OCI-M2 (cell line): ENCODE results near the gene THSD7B.

Experiments
- DNase-seq: peaks from one replicate; lab custom pipeline; 2025; ENCODE audit not compliant: unreplicated experiment; lab: John Stamatoyannopoulos, UW

Gene THSD7B

DNA sequence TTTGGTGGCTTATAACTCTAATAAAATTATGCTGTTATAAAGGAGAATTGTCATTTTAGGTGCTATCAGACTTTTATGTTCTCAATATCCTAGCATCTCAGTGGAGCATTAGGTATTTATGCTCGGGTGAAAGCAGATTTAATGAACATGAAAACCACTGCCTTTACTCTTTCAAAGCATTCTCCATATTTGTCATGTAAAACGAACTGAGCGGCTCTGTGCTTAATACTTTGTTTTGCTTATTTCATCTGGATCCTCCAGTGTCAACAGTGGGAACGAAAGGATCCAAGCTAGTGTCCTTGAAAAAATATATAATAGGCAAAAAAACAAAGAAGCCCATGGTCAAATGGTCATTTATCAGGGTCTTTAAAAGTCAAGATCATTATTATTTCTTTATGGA is 53.5 kb downstream of the THSD7B start:
- no peak for DNase-seq

DNA sequence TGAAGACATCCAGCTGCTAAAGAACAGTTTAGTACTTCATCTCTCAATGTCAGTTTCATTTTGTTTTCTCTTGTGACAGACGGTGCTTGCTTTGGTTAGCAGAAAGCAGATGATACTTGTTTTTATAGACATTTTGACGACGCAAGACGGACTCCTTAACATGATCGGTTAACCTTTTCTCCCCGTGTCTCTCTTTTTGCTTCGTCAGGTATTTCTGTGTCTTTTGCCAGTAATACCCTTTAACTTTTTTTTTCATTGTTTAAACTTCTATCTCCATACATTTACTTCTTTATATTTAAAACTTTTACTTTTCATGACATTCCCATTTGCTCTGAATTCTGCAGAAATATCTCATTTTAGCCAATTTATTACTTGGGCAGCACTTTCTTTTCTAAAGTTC is 57.9 kb downstream of the THSD7B start:
- no peak for DNase-seq

DNA sequence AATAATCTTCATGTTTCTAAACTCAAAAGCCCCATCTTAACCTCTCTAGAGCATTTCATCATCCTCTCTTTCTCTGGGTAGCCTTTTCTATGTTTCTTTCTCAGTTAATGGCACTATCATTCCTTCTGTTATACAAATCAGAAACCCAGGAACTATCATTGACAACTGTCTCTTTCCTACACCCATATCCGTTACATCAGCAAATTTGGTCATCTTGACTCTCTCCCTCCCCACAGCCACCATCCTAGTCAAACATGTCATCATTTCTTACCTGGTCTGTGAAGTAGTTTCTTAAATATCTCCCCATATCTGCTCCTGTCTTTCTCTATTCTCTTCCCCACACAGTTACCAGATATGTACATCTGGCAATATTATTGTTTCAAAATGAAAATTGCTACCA is 62.8 kb downstream of the THSD7B start:
- DNase-seq: no peak

DNA sequence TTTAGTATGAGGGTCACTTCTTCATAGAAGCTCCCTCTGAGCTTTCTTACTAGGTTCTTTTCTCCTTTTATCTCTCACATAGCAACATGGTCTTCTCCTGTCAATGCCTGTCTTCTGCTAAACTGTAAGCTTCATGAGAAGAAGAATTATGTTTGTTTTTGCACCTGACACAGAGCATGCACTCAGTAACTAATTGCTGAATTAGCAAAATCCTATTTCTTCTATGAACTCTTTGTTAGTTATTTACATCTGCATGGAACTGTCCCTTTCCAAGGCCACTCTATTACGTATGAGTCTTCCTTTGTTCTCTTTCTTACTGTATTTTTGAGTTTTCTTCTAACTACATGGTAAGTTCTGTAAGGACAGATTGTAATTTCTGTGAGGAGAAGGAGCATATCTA is 63.4 kb downstream of the THSD7B start:
- no peak for DNase-seq

DNA sequence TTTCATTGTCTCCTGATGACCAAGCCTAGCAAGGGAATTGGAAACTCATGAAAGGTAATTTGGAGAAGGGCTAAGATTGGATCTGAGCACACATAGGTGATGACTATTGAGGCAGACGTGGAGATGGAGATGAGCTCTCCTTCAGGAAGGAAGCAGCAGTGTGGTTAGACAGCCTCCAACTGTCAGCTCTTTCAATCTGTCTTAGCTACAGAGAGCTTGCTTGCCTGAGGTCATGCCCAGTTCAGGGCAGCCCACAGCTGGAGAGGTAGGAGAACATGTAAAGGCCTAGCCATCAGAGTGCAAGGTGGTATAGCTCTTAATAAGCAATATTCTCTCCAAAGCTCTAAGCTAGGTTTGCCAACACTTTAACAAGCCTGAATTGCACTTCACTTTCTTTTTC is 79.2 kb downstream of the THSD7B start:
- no peak for DNase-seq

DNA sequence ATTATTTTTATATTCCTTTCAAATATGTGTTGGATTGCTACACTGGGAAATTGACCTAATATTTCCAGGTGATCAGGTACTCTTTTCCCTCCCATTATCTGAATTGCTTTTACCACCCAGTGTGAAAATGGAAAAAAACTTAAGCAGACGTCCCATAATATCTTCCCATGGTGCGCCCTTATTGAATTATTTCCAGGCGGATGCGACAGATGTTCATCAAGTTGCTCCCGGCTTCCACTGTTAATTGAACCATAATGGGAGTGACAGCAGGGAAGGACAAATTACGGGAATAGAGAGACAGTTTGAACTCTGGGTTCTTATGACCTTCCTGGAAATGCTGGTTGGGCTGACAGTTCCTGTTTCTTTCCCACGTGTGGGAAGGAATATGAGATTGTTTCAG is 93.3 kb downstream of the THSD7B start:
- no peak for DNase-seq

DNA sequence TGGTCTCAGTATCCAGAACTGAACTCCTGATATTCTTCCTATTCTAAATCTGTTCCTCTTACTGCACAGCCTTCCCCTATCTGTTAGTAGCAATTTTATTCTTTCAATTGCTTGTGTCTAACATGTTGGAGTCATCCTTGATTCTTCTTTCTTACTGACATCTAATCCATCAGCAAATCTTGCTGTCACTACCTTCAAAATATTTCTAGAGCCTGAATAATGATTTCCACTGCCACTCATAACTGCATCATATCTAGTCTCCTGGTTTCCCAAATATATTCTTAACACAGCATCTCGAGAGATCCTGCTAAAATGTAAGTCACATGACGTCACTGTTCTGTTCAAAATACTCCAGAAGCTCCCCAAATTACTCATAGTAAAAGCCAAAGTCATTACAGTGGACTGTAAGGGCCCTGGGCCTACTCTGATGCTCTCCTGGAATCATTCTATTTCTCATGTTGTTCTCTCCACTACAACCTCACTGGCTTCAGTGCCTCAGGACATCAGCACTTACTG is 95.2 kb downstream of the THSD7B start:
- no peak for DNase-seq

DNA sequence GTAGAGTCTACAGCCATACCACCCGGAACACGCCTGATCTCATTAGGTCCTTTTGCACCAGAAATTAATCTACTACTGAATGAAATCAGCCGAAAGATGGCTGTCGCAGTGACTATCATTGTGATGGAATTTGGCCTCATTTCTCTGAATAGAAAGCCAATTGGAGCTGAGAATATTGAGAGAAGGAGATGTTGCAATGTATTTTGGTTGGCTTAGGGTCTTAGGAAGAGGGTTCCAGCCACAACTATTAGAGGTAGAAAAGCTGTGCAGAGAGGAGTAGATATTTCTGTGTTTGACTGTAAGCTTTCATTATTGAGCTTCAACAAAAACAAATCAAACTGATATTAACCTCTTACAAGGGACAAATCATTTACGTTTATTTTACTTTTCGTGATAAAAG is 98.1 kb downstream of the THSD7B start:
- DNase-seq: no peak

DNA sequence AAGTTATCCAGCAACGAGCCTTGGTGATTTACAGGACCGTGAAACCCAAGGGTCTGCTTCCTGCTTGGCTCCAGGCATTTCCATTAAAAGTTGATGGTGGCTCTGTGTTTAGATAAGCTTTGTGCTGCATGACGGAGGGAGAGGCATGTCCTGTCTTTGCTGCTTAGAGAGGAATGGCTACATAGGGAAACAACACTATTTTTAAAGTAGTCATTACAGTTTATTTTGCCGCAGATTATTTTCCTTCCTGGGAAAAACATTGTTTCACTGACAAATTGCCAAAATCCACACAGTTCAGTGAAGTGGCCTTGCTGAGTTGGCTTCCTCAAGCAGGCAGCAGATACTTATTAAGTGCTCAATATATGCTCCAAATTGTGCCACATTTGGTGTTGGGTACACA is 98.5 kb downstream of the THSD7B start:
- no peak for DNase-seq

DNA sequence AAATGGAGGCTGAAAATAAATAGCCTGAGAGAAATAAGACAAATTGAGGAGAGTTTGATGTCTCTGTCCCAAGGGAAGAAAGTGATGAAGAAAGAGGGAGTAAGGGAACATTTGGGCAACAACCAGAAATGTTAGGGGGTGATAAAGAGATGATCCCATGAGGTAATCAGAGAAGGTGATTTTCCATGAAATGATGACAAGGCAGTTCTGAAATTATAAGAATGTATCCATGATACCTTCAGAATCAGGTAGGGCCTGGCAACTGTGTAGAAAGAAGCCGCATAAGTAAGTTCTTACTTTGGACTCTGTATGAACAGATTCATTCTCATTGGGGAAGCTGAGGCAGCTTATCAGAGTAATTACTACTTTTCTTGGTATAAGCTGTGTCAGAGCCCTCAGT is 106.1 kb downstream of the THSD7B start:
- DNase-seq: no peak

DNA sequence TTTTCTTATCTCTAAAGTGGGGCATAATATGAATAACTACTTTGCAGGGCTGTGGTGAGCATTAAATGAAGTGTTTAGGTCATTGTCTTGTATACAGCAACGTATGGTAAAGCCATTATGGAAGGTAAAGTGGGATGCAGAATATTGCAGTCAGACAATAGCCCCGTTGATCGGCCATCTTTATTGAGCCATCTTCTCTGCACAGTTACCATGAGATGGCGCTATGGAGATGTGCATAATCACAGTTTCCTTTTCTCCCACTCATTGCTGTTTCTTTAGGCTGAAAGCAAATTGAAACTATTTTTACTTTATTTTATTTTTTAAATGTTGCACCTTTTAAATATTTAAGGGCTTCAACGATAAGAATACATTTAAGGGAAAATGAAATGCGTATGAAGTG is 108.9 kb downstream of the THSD7B start:
- DNase-seq: no peak

DNA sequence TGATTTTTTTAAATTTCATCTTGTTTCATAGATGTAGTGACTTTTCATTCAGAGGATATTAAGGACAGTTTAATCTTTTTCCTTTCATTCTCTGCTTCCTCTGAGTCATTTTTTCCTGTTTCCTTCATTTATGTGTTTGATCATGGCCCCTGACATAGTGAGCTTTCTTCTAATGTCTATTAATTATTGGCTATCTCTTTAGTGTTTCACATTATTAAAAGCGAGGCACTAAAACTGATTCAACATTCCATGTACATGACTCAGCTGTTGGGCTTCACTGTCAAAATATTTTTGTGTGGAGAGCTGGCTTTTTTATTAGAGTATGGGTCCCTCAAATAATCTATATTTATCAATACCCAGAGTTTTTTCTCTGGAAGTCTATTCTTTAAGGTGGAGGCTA is 125.8 kb downstream of the THSD7B start:
- no peak for DNase-seq

DNA sequence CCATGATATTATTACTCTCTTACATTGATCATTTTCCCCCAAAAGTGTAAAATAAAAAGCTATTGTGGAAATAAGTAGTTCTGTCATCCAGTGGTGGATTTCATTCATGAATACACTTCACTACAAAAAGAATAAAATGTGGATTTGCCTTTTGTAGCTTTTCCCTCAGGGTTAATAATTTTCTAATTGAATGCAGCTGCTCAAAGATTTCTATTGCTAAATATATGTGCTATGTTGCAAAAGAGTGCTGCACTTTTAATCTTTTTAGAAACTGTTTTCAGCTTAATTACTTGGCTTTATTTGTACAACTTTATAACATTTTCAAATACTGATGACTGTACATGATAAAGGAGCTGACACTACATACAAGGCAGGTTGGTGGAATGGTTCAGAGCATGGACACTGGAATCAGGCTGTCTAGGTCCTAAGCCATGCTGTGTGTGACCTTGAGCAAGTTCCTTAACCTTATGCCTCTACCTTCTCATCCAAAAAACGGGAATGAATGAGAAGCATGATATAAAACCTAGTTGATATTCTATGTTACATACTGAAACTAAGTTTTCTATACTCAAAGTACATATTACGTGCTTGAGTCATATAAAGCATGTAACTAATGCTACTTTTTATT is 128.8 kb downstream of the THSD7B start:
- no peak for DNase-seq

DNA sequence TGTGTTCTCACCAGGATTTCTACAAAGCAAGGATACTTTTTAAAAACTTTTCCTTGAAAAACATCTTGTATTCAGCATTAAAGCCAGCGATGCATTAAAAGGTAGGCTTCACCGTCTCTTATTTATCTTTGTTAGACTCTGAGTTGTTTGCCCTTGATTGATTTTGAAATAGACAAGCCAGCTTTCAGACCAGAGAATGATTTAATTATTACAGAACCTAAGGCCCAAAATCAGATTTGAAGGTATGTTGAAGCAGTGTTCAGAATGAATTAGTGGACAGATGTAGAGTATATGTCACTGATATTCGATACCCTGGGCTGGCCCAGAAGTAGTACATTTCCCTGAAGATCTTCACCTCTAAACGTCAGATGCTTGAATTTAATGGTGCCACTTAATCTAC is 136.4 kb downstream of the THSD7B start:
- DNase-seq: no peak

DNA sequence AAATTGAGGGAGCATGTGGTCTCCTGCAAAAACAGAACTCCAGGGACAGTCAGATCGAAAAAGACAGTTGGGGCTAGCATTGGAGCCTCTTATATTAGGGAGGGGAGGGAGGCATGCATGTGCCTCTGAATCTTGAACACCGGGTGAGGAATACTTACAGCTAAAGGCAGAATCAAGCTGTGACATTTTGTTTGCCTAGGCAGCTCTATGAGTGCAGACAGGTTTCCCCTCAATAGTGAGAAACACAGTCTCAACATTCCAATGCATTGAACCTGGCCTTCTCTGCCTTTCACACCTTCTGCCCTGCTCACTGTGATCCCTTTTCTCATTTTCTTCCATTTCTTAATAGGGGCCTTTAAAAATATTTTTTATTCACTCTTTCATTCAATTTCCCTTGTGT is 140.4 kb downstream of the THSD7B start:
- no peak for DNase-seq

DNA sequence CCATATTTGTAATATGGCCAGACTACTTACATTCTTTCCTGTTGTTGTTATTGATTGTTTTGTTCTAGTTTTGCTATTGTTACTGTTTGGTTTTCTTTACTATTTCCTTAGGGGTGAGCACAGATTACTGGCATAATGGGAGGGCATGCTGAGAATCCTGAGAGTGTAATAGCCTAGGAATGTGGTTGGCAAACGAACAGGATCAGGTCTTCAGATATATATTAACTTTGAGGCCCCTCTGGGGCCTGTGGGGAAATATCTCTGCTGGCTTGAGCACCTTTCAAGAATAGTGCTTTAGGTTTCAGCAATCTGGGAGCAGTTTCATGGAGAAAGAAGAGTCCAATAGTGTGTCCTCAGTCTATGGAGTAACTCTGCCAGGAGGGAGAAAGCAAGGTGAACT is 144.4 kb downstream of the THSD7B start:
- no peak for DNase-seq

DNA sequence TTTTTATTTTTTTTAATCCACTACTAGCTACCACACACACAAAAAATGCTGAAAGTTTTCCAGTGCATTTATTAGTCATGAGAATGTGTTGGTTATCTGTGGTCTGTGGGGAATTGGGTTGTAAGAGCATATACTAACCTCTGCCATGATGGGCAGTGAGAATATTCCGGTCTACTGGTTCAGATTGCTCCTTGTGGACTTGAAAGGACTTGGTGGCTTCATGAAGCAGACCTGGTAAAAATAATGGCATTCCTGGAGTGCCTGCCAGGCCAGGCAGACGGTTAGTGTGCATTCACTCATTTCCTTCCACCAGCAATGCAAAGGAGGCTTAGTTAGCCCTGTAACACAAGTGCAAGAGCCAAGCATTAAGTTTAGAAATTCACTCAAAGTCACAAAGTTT is 150.8 kb downstream of the THSD7B start:
- DNase-seq: no peak

DNA sequence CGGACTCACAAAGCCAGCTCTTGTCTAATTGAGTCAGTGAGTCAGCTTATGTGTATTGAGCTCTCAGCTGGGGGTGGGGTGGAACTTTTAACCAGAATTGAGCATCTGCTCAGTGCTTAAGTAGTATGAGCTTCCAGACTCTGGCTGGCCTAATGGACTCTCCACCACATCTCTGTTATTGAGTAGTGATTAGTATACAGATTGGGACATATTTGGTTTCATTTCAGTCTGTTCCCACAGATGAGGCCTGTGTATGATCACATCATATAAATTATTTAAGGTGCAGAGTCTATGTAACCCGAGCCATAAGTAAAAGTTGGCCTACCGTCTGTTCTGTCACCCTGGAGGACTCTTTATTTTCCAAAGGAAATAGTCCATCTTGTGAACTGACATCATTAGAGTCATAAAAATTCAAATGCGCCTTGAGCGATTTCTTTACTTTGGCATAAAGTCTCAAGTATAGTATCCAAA is 152.1 kb downstream of the THSD7B start:
- no peak for DNase-seq

DNA sequence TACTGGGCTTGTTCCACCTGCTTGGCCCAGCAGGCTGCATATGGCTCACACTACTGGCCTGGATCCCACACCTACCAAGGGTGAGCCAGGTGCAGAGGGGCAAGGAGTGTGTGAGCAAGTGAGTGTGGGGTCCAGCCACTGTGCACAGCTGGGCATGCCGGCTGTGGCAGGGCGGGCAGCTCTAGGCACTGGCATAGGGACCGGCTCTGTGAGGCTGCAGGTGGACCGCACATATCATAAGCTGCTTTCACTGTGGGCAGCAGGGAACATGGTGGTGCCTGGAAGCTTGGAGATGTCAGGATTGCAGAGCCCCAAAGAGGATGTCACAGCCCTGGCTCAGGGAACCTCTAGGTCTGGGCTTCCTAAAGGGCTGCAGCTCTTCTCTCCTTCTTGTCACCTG is 154.3 kb downstream of the THSD7B start:
- no peak for DNase-seq

DNA sequence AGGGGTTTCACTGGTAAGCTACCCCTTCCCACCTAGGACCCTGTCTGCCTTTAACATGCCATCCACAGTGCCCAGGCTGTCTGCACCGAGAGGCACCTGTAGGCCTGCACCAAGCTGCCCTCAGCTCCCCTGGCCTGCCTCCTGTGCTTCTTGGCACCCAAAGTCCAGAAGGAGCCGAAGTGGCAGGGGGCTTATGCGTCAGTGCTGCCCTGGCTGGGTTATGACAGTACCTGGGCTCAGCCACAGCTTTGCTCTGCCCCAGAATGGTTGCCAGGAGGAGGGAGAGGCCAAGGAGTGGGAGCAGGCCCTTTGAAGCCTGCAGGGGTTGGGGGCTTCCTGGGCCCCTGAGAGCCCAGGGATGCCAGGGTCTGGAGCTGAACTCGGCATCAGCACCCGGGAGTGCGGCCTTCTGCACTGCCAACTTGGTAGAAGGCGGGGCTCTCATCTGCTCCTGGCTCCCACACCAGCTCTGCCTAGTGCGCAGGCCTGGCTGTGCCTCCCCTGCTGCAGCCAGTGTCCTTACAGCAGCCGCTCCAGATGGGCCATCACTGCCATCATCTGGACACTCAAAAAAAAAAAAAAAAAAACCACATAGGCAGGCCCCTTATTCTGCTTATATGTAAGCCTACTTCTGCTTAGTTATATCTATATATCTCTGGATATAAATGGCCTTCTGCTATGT is 155.4 kb downstream of the THSD7B start:
- DNase-seq: no peak

DNA sequence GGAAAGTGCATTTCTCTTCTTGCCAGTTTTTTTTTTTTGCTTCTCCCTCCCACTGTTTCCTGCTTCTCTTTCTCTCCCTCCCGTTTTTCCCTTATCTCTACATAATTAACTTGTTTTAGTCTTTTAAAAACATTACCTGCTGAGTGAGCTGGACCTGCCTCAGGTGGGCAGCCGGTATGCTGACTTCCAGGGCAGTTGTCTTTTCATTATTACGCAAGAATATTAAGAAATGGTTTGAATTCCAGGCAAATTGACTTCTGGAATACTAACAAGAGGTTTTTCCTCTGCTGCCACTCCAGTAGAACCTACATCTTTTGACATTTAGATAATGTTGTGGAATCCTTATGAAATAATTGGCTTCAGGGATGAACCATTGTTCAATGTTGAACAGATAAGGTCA is 161.8 kb downstream of the THSD7B start:
- DNase-seq: no peak

DNA sequence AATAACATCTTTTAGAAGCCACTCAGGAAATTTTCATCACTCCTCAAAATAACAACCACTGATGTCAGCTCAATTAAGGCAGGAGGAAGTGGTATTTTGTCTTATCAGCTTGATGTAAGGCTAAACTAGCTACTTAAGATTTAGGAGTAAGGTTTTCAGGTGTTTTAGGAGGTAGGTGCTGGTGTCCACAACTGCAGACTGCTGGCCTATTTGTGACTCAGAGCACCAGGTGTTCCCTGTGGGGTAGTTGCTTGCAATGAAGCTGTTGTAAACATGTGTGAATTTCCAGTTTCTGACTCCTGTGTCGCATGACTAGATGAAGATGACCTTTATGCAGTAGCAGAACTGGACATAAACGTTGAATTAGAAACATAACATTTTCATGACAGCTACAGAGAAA is 164.2 kb downstream of the THSD7B start:
- no peak for DNase-seq

DNA sequence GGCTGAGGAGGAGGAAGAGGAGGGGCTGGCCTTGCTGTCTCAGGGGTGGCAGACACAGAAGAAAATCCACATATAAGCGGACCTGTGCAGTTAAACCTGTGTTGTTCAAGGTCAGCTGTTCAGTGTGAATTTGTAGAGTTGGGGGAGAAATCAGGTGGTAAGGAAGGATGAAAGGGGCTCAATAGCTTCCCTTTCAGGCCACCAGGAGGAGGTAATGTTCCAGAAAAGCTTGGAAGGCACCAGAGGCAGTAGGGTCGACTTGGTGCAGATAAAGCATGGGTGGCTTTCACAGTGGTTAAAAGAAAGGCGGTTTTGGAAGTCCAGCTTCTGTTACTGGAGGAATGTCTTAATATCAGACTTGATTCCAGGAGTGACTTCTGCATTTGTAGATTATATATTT is 167.4 kb downstream of the THSD7B start:
- DNase-seq: no peak
